Fibroblast of mammary gland (primary cell): Measurements from ENCODE around the gene PCSK4.

Source experiments
- DNase-seq: peaks from one replicate; pipeline ENCODE4 v3.0.0-alpha.2; 2010; ENCODE audit warnings: low read depth
- H3K4me3 ChIP-seq: 2 replicates; pipeline ENCODE4 v1.5.1; 2011; ENCODE audit warnings: low read depth, mild to moderate bottlenecking, low read length, moderate library complexity; ENCODE audit not compliant: control insufficient read depth
- CTCF ChIP-seq: conservative IDR thresholded peaks from 2 replicates; pipeline ENCODE4 v1.5.1; 2011; ENCODE audit warnings: low read depth, low read length, inconsistent platforms; ENCODE audit not compliant: control insufficient read depth, insufficient read depth

The PCSK4 gene

DNA sequence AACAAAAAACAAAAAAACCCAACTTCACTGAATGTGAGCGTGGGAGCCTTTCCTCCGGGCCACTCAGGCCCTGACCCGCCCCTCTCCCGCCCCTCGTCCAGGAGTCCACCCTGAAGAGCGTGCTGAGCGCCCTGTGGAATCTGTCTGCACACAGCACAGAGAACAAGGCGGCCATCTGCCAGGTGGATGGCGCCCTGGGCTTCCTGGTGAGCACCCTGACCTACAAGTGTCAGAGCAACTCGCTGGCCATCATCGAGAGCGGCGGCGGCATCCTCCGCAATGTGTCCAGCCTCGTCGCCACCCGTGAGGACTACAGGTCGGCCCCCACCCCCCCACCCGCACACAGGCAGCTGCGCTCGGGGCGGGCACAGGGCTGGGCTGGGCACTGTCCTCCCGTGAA lies 28.3 kb downstream of the PCSK4 start:
- TF ChIP-seq CTCF, result no peak
- H3K4me3 ChIP-seq, result no peak overlapping the region
- no peak for DNase-seq

DNA sequence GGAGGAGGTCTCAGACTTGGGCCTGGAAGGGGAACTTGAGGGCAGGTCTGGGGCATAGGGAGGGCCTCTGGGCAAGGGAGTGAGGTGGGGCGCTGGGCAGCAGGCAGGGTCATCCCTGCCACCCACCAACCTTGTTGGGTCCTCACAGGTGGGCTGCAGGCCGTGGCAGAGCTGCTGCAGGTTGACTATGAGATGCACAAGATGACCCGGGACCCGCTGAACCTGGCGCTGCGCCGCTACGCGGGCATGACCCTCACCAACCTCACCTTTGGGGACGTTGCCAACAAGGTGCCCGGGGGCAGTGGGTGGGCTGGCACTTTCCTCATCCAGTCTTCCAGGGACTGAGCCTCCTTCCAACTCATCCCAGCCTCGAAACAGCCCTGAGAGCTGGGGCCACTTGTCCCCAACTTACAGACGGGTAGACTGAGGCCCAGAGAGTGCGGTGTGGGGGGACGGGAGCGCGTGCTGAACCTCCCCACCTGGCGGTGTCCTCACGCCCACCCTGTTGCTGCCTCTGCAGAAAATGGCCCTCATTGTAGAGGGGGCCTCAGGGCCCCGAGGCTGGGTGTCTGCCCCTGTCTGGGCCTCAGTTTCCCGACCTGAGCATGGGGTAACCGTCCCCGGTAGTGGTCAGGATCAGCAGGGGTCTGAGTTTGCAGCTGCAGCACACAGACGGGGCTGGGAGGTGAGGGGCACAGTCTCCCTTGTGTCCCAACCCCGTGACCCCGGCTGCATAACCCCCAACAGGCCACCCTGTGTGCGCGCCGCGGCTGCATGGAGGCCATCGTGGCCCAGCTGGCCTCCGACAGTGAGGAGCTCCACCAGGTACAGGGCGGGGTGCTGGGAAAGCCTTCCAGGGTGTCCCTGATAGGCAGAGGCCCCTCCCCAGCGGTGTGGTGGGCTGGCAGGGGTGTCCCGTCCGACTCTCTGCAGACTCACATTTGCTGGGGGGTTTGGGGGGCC lies 29.8 kb downstream of the PCSK4 start:
- H3K4me3 ChIP-seq, result no peak overlapping the region
- no peak for TF ChIP-seq CTCF
- DNase-seq, result no peak

DNA sequence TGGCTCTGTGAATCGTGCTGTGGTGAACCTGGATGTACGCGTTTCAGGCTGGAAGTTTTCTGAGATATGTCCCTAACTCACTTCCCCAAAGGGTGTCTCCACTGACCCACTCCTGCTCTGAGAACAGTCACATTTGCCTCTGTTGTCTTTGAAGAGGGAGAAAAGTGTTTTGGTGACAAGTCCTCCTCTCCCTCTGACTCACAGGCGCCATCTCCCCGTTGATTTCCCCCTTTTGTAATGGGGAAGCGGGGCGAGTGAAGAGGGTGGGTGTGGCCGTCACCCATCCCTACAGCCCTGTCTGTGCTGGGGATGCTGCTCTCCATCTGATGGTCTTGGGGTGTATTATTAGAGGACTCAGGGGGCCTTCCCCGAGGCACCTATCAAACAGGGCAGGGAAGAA lies 30.7 kb downstream of the PCSK4 start:
- DNase-seq, result no peak
- H3K4me3 ChIP-seq, result no peak overlapping the region
- no peak for TF ChIP-seq CTCF

- TF ChIP-seq CTCF, result no peak
- no peak overlapping the region for H3K4me3 ChIP-seq
- DNase-seq, result no peak
These were observed 32.3 kb downstream of the PCSK4 start for GRCh38 chr19:1457892-1458291.

DNA sequence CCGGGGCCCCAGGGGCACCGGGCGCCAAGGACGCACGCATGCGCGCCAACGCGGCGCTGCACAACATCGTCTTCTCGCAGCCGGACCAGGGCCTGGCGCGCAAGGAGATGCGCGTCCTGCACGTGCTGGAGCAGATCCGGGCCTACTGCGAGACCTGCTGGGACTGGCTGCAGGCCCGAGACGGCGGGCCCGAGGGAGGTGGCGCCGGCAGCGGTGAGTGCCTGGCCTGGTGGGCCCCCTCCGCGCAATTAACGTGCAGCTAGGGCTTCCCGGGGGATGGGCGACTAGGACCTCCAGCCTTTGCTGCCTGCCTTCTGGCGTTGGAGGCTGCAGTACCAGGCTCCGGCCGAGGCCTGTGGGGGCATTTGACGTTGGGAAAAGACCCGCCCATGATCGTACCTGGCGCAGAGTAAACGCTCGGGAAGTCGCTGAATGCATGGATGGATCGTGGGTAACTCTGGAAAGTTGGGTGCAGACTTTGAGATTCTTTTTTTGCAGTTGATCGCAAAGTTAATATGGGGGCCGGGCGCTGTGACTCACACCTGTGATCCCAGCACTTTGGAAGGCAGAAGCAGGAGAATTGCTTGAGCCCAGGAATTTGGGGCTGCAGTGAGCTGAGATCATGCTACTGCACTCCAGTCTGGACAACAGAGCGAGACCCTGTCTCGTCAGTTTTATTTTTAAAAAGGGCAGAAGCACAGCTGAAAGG lies 33.0 kb downstream of the PCSK4 start:
- no peak for DNase-seq
- no peak for TF ChIP-seq CTCF
- no peak overlapping the region for H3K4me3 ChIP-seq

- no peak overlapping the region for H3K4me3 ChIP-seq
- TF ChIP-seq CTCF, result no peak
- DNase-seq, result no peak
These were observed 33.8 kb downstream of the PCSK4 start for GRCh38 chr19:1456121-1456900.
